Measurements from ENCODE around the gene ZNF782. TPM values are rescaled to one million over a fixed set of nuclear protein-coding genes. Genes with fewer than 3 reads are reported as not detected.
"Not testable (repeated sequence)": the region's sequence is repeated elsewhere in the genome, so short reads cannot be mapped to it uniquely, and the experiment has no call there.

Gene ZNF782
- total RNA-seq (3.6 and 4.4 TPM in 2 replicates), polyA plus RNA-seq (0.62 and 0.97 TPM in 2 replicates), polyA minus RNA-seq (2.4 and 2.6 TPM in 2 replicates), Bru-seq, nascent RNA (percentile 66 among the genes with signal in this experiment), BruChase-seq, experiment 1, labeled RNA remaining after a 6-hour chase (percentile 64 among the genes with signal in this experiment), BruChase-seq, experiment 2, labeled RNA remaining after a 2-hour chase (percentile 85 among the genes with signal in this experiment)
- 1.1 and 1.3 TPM in 2 replicates for polyA plus RNA-seq (2011; cell fraction: cytosol; rRNA removed)
- 5.5 and 8.9 TPM in 2 replicates for polyA plus RNA-seq (2011; cell fraction: nucleus; rRNA removed)
- polyA plus RNA-seq (2012): 1.7 and 2.0 TPM in 2 replicates
- 7.5 TPM for polyA minus RNA-seq (2011; cell fraction: cytosol; rRNA and poly(A)+ RNA removed)
- polyA minus RNA-seq (2011; cell fraction: nucleus; rRNA and poly(A)+ RNA removed): 10.0 and 13.7 TPM in 2 replicates
- long read RNA-seq, partial matches to known transcripts: 1 of 3 reads
- long read RNA-seq, other reads (novel, unspliced or antisense): 1 of 3 reads

GRCh38 chr9:96853781-96854650 is at the start of gene ZNF782:
ZNF782 (minus strand) TSS chr9:96854514; CDS start chr9:96851961, 2,553 bp downstream.
- peak within 1 kb of the TSS; percentile 56 to 86 (median 86) for H3K4me3 ChIP-seq (replicated peaks in 1 of 3; ENCODE audit: insufficient read depth in 1 of 3, low read depth in 1 of 3, low read length in 3 of 3)
- FAIRE-seq: peak; percentile 98
- H3K9me1 ChIP-seq (replicated peaks; ENCODE audit: control insufficient read depth, extremely low read depth, insufficient read depth, low read length): no peaks in the 10 kb centered on the region
- peaks cover 11% of the 10 kb centered on the region for H3K79me2 ChIP-seq (ENCODE audit: control insufficient read depth, insufficient read depth, low read length)
- ChIA-PET POLR2A (interaction anchor here (0.9 kb wide), 1 partner anchor 22 kb away, joined by 3 read pairs; no protein-coding TSS in a partner anchor), CTCF (interaction anchor here (0.6 to 5.0 kb wide), 12 partner anchors 12 to 761 kb away, joined by 3 to 89 read pairs (median 3); no protein-coding TSS in a partner anchor)
- BruUV-seq (replicated peaks): no TSS peak
- H3K9me3 ChIP-seq (replicated peaks; ENCODE audit: control insufficient read depth, insufficient read depth, low read length): no peaks in the 10 kb centered on the region
- TF ChIP-seq JUN (IDR thresholded peaks at IDR 0.05; ENCODE audit: borderline replicate concordance, insufficient read depth, insufficient read length, low read depth): no peak
- TF ChIP-seq FOS (IDR thresholded peaks at IDR 0.05; ENCODE audit: borderline replicate concordance, insufficient read depth, low read length): no peak
- TF ChIP-seq POLR2A (IDR thresholded peaks at IDR 0.05; ENCODE audit: low read depth, low read length): no peak
- TF ChIP-seq EZH2 (IDR thresholded peaks at IDR 0.05; ENCODE audit: borderline replicate concordance, low read depth, low read length, severe bottlenecking): no peak
- peak; percentile 21 for TF ChIP-seq POLR2AphosphoS5 (IDR thresholded peaks at IDR 0.05; ENCODE audit: insufficient read depth, low read depth, low read length)
- no peak for TF ChIP-seq CTCF (IDR thresholded peaks at IDR 0.05; ENCODE audit: extremely low read depth in 1 of 2, insufficient read depth in 1 of 2, low read depth in 1 of 2, low read length in 2 of 2)
- TF ChIP-seq GATA2 (IDR thresholded peaks at IDR 0.05; ENCODE audit: insufficient read depth, insufficient read length, low read depth, low read length): no peak
- TF ChIP-seq MYC (IDR thresholded peaks at IDR 0.05; ENCODE audit: low read depth, low read length): no peak
- TF ChIP-seq MAX (IDR thresholded peaks at IDR 0.05; ENCODE audit: insufficient read depth, insufficient read length): peak; percentile 53
- H3K4me1 ChIP-seq (ENCODE audit: control insufficient read depth, extremely low read depth, insufficient read depth, low read length): peaks cover 11% of the 10 kb centered on the region
- no peaks in the 10 kb centered on the region for H4K20me1 ChIP-seq (replicated peaks; ENCODE audit: control insufficient read depth, extremely low read depth, insufficient read depth, low read length)
- H3K4me2 ChIP-seq (ENCODE audit: insufficient read depth, low read length): peak within 1 kb of the TSS; percentile 73
- peak within 1 kb of the TSS; percentile 87 for H2AFZ ChIP-seq (ENCODE audit: low read depth, low read length)
- H3K36me3 ChIP-seq (ENCODE audit: control insufficient read depth in 2 of 2, extremely low read depth in 1 of 2, insufficient read depth in 2 of 2, low read length in 2 of 2): no peaks in the 10 kb centered on the region
- peak; percentile 95 for DNase-seq (ENCODE audit: low read depth, low spot score)
- dilution Hi-C loops (cut with MboI; ENCODE audit: extremely low pct_ligation_motif_present, low sequenced_read_pairs): no loop called here
- peak within 1 kb of the TSS; percentile 62 for H3K9ac ChIP-seq (replicated peaks; ENCODE audit: extremely low read depth, insufficient read depth, low read length)
- intact Hi-C loops (cut with micrococcal nuclease): loop anchor here (1.0 to 5.0 kb wide), 2 partner anchors 77 to 168 kb away; partner anchors contain the start of gene ZNF510
- H3K27ac ChIP-seq (ENCODE audit: insufficient read depth, low read depth, low read length): peak within 1 kb of the TSS; percentile 6
- H3K27me3 ChIP-seq (ENCODE audit: control insufficient read depth in 2 of 2, insufficient read depth in 2 of 2, low read length in 2 of 2): peaks cover 0 to 2% of the 10 kb centered on the region in 2 experiments

- H3K79me2 ChIP-seq (ENCODE audit: control insufficient read depth, insufficient read depth, low read length); H3K4me1 ChIP-seq (ENCODE audit: control insufficient read depth, extremely low read depth, insufficient read depth, low read length); H4K20me1 ChIP-seq (replicated peaks; ENCODE audit: control insufficient read depth, extremely low read depth, insufficient read depth, low read length); H3K9ac ChIP-seq (replicated peaks; ENCODE audit: extremely low read depth, insufficient read depth, low read length); BruUV-seq (replicated peaks); H2AFZ ChIP-seq (ENCODE audit: low read depth, low read length); H3K4me2 ChIP-seq (ENCODE audit: insufficient read depth, low read length); H3K36me3 ChIP-seq (ENCODE audit: control insufficient read depth in 2 of 2, extremely low read depth in 1 of 2, insufficient read depth in 2 of 2, low read length in 2 of 2); H3K4me3 ChIP-seq (replicated peaks in 1 of 3; ENCODE audit: insufficient read depth in 1 of 3, low read depth in 1 of 3, low read length in 3 of 3); CTCF ChIA-PET; H3K9me1 ChIP-seq (replicated peaks; ENCODE audit: control insufficient read depth, extremely low read depth, insufficient read depth, low read length); POLR2A ChIA-PET; H3K9me3 ChIP-seq (replicated peaks; ENCODE audit: control insufficient read depth, insufficient read depth, low read length); H3K27me3 ChIP-seq (ENCODE audit: control insufficient read depth in 2 of 2, insufficient read depth in 2 of 2, low read length in 2 of 2); dilution Hi-C loops (cut with MboI; ENCODE audit: extremely low pct_ligation_motif_present, low sequenced_read_pairs); intact Hi-C loops (cut with micrococcal nuclease); H3K27ac ChIP-seq (ENCODE audit: insufficient read depth, low read depth, low read length); DNase-seq (ENCODE audit: low read depth, low spot score): not testable (repeated sequence)
- FAIRE-seq: peak; percentile 56
Measured at GRCh38 chr9:96900010-96900409, 45.7 kb upstream of the ZNF782 start.
